ENCODE results near the gene FOXR1.

GRCh38 chr11:119025978-119026766, 54.6 kb downstream of the FOXR1 start:
- TF ChIP-seq POLR2AphosphoS5 (IDR thresholded peaks at IDR 0.05; ENCODE audit: low read depth, low read length) (no peak), POLR2A (IDR thresholded peaks at IDR 0.05; ENCODE audit: low read depth, low read length) (no peak)

Data from GM12892 (cell line).